Measurements from ENCODE around the gene CABCOCO1. TPM values are rescaled to one million over a fixed set of nuclear protein-coding genes. Genes with fewer than 3 reads are reported as not detected.

The CABCOCO1 gene
- total RNA-seq, 1 experiment from 2014 or later: not detected

DNA sequence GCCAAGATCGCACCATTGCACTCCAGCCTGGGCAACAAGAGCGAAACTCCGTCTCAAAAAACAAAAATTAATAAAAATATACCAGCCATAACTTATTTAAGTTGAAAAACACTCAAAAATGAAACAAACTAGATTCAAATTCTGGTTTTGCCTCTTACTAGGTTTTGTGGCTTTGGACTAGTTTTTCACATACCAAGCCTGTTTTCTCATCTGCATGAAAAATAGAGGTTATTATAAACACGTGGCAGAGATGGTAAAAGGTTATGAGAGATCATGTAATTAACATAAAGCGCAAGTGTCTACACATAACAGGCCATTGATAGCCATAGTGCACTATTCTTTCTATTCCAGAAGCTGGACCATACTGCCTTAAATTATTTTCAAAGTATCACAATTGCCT, 35.5 kb upstream of the CABCOCO1 start:
- ChIA-PET POLR2A (ENCODE audit: low non-redundant PET) (no interaction called here), CTCF (no interaction called here)
- intact Hi-C loops (cut with micrococcal nuclease; ENCODE audit: unreplicated experiment): no loop called here
- Histone ChIP-seq H3K4me1 (ENCODE audit: insufficient read depth, low read length, poor library complexity, severe bottlenecking) (no peaks in the 10 kb centered on the region), H3K27me3 (replicated peaks; ENCODE audit: insufficient read depth, low read depth, low read length, poor library complexity) (no peaks in the 10 kb centered on the region), H3K36me3 (ENCODE audit: insufficient read depth, low read length, poor library complexity, severe bottlenecking) (no peaks in the 10 kb centered on the region), H3K9me3 (ENCODE audit: low read depth, low read length, poor library complexity, severe bottlenecking) (no peaks in the 10 kb centered on the region), H3K27ac (ENCODE audit: low read depth, low read length, poor library complexity, severe bottlenecking) (no peak overlapping the region), H3K4me3 (ENCODE audit: low read depth, low read length, poor library complexity, severe bottlenecking) (no peak overlapping the region)
- TF ChIP-seq, protein P1, sequence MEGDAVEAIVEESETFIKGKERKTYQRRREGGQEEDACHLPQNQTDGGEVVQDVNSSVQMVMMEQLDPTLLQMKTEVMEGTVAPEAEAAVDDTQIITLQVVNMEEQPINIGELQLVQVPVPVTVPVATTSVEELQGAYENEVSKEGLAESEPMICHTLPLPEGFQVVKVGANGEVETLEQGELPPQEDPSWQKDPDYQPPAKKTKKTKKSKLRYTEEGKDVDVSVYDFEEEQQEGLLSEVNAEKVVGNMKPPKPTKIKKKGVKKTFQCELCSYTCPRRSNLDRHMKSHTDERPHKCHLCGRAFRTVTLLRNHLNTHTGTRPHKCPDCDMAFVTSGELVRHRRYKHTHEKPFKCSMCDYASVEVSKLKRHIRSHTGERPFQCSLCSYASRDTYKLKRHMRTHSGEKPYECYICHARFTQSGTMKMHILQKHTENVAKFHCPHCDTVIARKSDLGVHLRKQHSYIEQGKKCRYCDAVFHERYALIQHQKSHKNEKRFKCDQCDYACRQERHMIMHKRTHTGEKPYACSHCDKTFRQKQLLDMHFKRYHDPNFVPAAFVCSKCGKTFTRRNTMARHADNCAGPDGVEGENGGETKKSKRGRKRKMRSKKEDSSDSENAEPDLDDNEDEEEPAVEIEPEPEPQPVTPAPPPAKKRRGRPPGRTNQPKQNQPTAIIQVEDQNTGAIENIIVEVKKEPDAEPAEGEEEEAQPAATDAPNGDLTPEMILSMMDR (conservative IDR thresholded peaks at IDR 0.05; ENCODE audit: low read depth, low read length): no peak
- TF ChIP-seq EZH2 (IDR thresholded peaks at IDR 0.05; ENCODE audit: borderline replicate concordance, low read depth, low read length, poor library complexity, severe bottlenecking): no peak
- no TSS peak for BruUV-seq (replicated peaks)
- DNase-seq (ENCODE audit: low spot score): no peak

GRCh38 chr10:61628151-61628874, 34.4 kb upstream of the CABCOCO1 start:
- no TSS peak for BruUV-seq (replicated peaks)
- ChIA-PET CTCF (no interaction called here), POLR2A (ENCODE audit: low non-redundant PET) (no interaction called here)
- Histone ChIP-seq H3K4me3 (ENCODE audit: low read depth, low read length, poor library complexity, severe bottlenecking) (no peak overlapping the region), H3K9me3 (ENCODE audit: low read depth, low read length, poor library complexity, severe bottlenecking) (no peaks in the 10 kb centered on the region), H3K4me1 (ENCODE audit: insufficient read depth, low read length, poor library complexity, severe bottlenecking) (no peaks in the 10 kb centered on the region), H3K27me3 (replicated peaks; ENCODE audit: insufficient read depth, low read depth, low read length, poor library complexity) (no peaks in the 10 kb centered on the region), H3K27ac (ENCODE audit: low read depth, low read length, poor library complexity, severe bottlenecking) (no peak overlapping the region), H3K36me3 (ENCODE audit: insufficient read depth, low read length, poor library complexity, severe bottlenecking) (no peaks in the 10 kb centered on the region)
- TF ChIP-seq EZH2 (IDR thresholded peaks at IDR 0.05; ENCODE audit: borderline replicate concordance, low read depth, low read length, poor library complexity, severe bottlenecking): no peak
- TF ChIP-seq, protein P1 (conservative IDR thresholded peaks at IDR 0.05; ENCODE audit: low read depth, low read length): no peak
- intact Hi-C loops (cut with micrococcal nuclease; ENCODE audit: unreplicated experiment): no loop called here
- DNase-seq (ENCODE audit: low spot score): no peak

GRCh38 chr10:61628875-61629513, 33.7 kb upstream of the CABCOCO1 start:
- no peak overlapping the region for H3K27ac ChIP-seq (ENCODE audit: low read depth, low read length, poor library complexity, severe bottlenecking)
- intact Hi-C loops (cut with micrococcal nuclease; ENCODE audit: unreplicated experiment): no loop called here
- H3K9me3 ChIP-seq (ENCODE audit: low read depth, low read length, poor library complexity, severe bottlenecking): no peaks in the 10 kb centered on the region

More at GRCh38 chr10:61628875-61629513, 33.7 kb upstream of the CABCOCO1 start:
- H3K4me3 ChIP-seq (ENCODE audit: low read depth, low read length, poor library complexity, severe bottlenecking): no peak overlapping the region
- peaks cover 4% of the 10 kb centered on the region for H3K4me1 ChIP-seq (ENCODE audit: insufficient read depth, low read length, poor library complexity, severe bottlenecking)
- H3K27me3 ChIP-seq (replicated peaks; ENCODE audit: insufficient read depth, low read depth, low read length, poor library complexity): no peaks in the 10 kb centered on the region
- TF ChIP-seq, protein P1 (conservative IDR thresholded peaks at IDR 0.05; ENCODE audit: low read depth, low read length): no peak
- no peak for TF ChIP-seq EZH2 (IDR thresholded peaks at IDR 0.05; ENCODE audit: borderline replicate concordance, low read depth, low read length, poor library complexity, severe bottlenecking)
- no TSS peak for BruUV-seq (replicated peaks)
- DNase-seq (ENCODE audit: low spot score): peak; percentile 57
- ChIA-PET CTCF (no interaction called here), POLR2A (ENCODE audit: low non-redundant PET) (no interaction called here)
- H3K36me3 ChIP-seq (ENCODE audit: insufficient read depth, low read length, poor library complexity, severe bottlenecking): no peaks in the 10 kb centered on the region

All from A673 (cell line).